RWPE1 (cell line): ENCODE measurements around the gene LRP1B.

Experiments
- CTCF ChIA-PET: fragments of 350-600 bp; sonication (Branson Sonifier 250); formaldehyde crosslinking; extraction: SDS; loops from one replicate; lab custom pipeline; 2021; lab: Yijun Ruan, JAX
- POLR2A ChIA-PET: fragments of 400-600 bp; formaldehyde crosslinking; extraction: SDS; loops from one replicate; lab custom pipeline; 2020; ENCODE audit warnings: antibody characterized with exemption; ENCODE audit not compliant: low non-redundant PET; lab: Yijun Ruan, JAX
- DNase-seq: peaks from one replicate; pipeline ENCODE4 v3.0.0; 2012; ENCODE audit warnings: low spot score
- H3K27ac ChIP-seq: fragments of 450-650 bp; 2 replicates; pipeline ENCODE4 v1.5.1; 2017
- TF ChIP-seq, protein P1 (sequence below): fragments of 450-650 bp; conservative IDR thresholded peaks from 2 replicates; pipeline ENCODE4 v1.5.1; 2017; ENCODE audit warnings: low read depth, mild to moderate bottlenecking

Gene LRP1B

DNA sequence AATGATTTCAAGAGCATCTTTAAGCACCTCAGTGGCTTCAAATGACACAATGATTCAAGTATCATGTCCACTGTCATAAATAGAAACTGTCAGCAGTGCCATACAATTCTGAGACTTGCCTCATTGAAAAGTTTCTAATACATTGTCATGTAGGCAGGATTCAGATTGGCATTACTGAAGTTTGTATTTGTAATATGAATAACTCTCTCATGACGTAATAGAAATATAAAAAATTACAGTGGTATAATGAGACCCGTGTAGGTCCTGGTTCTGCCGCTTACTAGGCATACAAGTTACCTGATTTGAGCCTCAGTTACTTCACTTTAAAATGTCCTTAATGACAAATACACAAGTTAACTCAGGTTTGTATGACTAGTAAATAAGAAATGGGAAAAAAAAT, 1814.5 kb downstream of the LRP1B start:
- no peak for DNase-seq
- TF ChIP-seq, protein P1, sequence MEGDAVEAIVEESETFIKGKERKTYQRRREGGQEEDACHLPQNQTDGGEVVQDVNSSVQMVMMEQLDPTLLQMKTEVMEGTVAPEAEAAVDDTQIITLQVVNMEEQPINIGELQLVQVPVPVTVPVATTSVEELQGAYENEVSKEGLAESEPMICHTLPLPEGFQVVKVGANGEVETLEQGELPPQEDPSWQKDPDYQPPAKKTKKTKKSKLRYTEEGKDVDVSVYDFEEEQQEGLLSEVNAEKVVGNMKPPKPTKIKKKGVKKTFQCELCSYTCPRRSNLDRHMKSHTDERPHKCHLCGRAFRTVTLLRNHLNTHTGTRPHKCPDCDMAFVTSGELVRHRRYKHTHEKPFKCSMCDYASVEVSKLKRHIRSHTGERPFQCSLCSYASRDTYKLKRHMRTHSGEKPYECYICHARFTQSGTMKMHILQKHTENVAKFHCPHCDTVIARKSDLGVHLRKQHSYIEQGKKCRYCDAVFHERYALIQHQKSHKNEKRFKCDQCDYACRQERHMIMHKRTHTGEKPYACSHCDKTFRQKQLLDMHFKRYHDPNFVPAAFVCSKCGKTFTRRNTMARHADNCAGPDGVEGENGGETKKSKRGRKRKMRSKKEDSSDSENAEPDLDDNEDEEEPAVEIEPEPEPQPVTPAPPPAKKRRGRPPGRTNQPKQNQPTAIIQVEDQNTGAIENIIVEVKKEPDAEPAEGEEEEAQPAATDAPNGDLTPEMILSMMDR = no peak
- H3K27ac ChIP-seq = no peak overlapping the region
- CTCF ChIA-PET = interaction anchor here (0.6 kb wide), 1 partner anchor 111 kb away, joined by 5 read pairs; no protein-coding TSS in a partner anchor
- POLR2A ChIA-PET = no interaction called here

DNA sequence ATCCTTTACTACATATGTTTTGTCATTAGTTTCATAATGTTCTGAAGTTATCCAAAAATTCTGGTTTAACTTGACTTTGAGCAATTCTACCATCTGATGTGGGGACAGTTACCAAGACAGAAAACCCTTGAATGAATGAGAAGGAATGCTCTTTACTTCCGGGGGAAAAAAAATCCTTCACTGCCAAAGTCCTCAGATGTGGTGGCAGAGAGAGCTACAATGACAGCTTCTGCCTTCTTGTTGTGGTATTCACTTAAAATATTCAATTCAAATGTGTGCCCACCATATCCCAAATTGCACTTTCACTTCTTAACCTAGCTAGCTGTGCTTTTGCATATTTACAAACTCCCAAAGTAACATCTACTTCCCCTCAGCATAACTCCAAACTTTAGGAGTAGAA, 1818.9 kb downstream of the LRP1B start:
- no peak overlapping the region for H3K27ac ChIP-seq
- no peak for DNase-seq
- ChIA-PET POLR2A (no interaction called here), CTCF (interaction anchor here (0.6 kb wide), 1 partner anchor 15 kb away, joined by 5 read pairs; no protein-coding TSS in a partner anchor)
- TF ChIP-seq, protein P1 = no peak

DNA sequence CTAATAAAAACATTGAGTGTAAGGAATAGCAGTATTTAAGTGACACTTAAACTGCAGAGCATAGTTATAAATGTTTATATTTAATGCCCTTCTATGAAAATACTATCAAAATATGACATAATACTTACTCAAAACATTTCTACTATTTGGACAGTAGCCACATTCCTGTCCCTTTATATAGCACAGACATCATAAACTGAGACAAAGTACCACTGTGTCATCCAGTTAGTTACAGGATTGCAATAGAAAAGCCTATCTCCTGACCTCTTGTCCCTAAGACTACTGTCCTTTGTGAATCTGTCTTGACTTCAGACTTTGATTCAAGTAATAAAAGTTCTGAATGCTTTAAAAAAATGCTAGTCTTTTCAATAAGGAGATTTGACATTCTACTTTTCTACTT, 1822.1 kb downstream of the LRP1B start:
- DNase-seq = no peak
- POLR2A ChIA-PET = no interaction called here

DNA sequence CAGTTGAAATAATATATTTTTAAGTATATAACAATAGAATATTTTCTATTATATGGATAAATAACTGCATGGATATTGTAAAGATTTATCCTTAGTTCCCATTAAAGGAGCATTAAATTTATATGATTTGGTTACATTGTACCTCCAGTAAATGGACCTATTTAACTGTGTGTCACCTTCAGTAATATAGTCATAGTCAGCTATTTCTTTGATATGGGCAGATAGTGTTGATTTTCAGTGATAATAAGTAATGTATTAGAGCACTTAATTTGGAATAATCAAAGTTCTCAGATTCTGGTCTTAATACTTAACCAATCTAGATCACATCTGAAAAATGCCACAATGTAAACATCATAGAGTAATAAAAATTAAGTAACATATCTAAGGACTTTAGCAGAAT, 1823.3 kb downstream of the LRP1B start:
- DNase-seq = no peak
- ChIA-PET CTCF (no interaction called here), POLR2A (no interaction called here)
- TF ChIP-seq, protein P1 = no peak
- no peak overlapping the region for H3K27ac ChIP-seq

More for the DNA sequence above, 1822.1 kb downstream of the LRP1B start:
- CTCF ChIA-PET = no interaction called here
- H3K27ac ChIP-seq = no peak overlapping the region
- TF ChIP-seq, protein P1 = no peak

DNA sequence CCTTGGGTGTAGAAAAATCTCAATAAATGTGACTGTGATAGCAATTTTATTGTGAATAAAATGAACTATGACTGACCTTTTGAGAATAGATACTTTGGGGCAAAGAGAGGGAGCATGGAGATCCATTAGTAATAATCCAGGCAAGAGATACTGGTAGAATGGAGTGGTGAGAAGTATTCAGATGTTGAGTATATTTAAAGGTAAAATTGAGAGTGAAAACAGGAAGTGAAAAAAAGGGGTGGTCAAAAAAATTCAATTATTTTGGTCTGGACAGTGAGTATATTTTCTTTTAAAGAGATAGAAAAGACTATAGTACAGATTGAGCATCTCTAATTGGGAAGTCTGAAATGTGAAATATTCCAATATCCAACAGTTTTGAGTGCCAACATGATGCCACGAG, 1835.0 kb downstream of the LRP1B start:
- POLR2A ChIA-PET = no interaction called here
- CTCF ChIA-PET = no interaction called here

DNA sequence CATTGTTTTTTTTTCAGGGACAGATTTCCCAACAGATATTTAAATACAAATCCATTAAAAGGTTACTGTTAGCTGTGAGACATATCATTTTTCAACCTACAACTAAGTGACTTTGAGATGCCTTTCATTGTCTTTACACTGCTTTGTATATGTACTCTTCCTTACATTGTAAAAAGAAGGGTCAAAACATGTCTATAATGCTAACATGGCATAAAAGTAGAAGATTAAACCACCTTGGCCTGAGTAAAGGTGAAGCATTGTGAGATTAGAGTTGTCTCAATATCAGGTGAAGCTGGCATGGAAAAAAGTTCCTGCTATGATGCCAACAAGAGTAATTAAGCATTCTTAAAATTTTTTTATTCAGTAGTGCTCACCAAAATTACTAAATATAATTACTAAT, 1842.1 kb downstream of the LRP1B start:
- TF ChIP-seq, protein P1 = no peak
- H3K27ac ChIP-seq = no peak overlapping the region
- DNase-seq = no peak
- POLR2A ChIA-PET = no interaction called here
- CTCF ChIA-PET = interaction anchor here (0.6 kb wide), 2 partner anchors 225 to 1479 kb away, joined by 4 read pairs; no protein-coding TSS in a partner anchor

More for the DNA sequence above, 1835.0 kb downstream of the LRP1B start:
- TF ChIP-seq, protein P1 = no peak
- DNase-seq = no peak
- H3K27ac ChIP-seq = no peak overlapping the region
